Osteocyte (in vitro differentiated cells): Measurements from ENCODE around the gene PLA2G4A. TPM values are rescaled to one million over a fixed set of nuclear protein-coding genes. Genes with fewer than 3 reads are reported as not detected.

Experiments used
- DNase-seq: peaks from one replicate; pipeline ENCODE4 v3.0.0; 2021; ENCODE audit warnings: mixed read lengths; ENCODE audit not compliant: unreplicated experiment; ENCODE audit errors: extremely low spot score
- H3K27ac Mint-ChIP-seq: one replicate; pipeline ENCODE4 v1.8.0; 2021; ENCODE audit warnings: mild to moderate bottlenecking, mixed read lengths; ENCODE audit not compliant: unreplicated experiment
- H3K27me3 Mint-ChIP-seq: one replicate; pipeline ENCODE4 v1.8.0; 2021; ENCODE audit warnings: mixed read lengths; ENCODE audit not compliant: unreplicated experiment
- H3K36me3 Mint-ChIP-seq: one replicate; pipeline ENCODE4 v1.8.0; 2021; ENCODE audit warnings: mixed read lengths; ENCODE audit not compliant: unreplicated experiment
- H3K4me1 Mint-ChIP-seq: one replicate; pipeline ENCODE4 v1.8.0; 2021; ENCODE audit warnings: mixed read lengths; ENCODE audit not compliant: unreplicated experiment
- H3K4me3 Mint-ChIP-seq: one replicate; pipeline ENCODE4 v1.8.0; 2021; ENCODE audit warnings: mild to moderate bottlenecking, moderate library complexity, mixed read lengths; ENCODE audit not compliant: unreplicated experiment
- H3K9me3 Mint-ChIP-seq: one replicate; pipeline ENCODE4 v1.8.0; 2021; ENCODE audit warnings: mixed read lengths; ENCODE audit not compliant: unreplicated experiment
- total RNA-seq: library from RNA; stranded (reverse); gene quantifications from 2 replicates; pipeline ENCODE4 v1.2.1, GENCODE V29; 2021
- TF ChIP-seq, protein P1 (sequence below): fragments of 200-600 bp; sonication (generic); IDR thresholded peaks from 2 replicates; pipeline ENCODE4 v1.5.0; 2021; ENCODE audit warnings: antibody characterized with exemption, mild to moderate bottlenecking, moderate library complexity

The PLA2G4A gene
- total RNA-seq, 1 donor from 2014 or later: 2.4 TPM

DNA sequence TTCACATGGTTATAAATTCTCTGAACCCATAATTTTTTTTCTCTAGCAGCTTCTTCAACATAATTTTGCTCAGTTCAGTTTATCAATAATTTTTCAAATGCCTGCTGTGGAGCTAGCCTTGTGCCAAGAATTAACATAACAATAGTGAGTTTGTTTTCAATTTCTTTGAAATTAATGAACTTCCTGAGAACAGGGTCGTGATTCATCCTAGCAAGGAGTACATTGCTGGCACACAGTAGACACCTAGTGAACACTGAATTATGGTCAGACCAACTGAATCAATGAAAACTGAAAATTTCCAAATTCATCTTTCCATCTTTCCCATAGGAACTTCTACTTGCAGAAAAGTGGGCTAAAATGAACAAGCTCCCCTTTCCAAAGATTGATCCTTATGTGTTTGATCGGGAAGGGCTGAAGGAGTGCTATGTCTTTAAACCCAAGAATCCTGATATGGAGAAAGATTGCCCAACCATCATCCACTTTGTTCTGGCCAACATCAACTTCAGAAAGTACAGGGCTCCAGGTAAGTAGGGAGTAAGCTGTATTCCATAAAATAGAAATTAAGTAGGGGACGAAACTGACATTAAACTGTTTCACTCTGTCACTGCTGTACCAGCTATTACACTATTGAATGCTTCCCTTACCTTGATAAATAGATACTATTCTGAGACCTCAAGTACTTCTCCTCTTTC lies 148.7 kb downstream of the PLA2G4A start:
- H3K4me3 Mint-ChIP-seq: no peak overlapping the region
- no peak for DNase-seq
- H3K9me3 Mint-ChIP-seq: no peaks in the 10 kb centered on the region
- no peaks in the 10 kb centered on the region for H3K36me3 Mint-ChIP-seq
- TF ChIP-seq, protein P1, sequence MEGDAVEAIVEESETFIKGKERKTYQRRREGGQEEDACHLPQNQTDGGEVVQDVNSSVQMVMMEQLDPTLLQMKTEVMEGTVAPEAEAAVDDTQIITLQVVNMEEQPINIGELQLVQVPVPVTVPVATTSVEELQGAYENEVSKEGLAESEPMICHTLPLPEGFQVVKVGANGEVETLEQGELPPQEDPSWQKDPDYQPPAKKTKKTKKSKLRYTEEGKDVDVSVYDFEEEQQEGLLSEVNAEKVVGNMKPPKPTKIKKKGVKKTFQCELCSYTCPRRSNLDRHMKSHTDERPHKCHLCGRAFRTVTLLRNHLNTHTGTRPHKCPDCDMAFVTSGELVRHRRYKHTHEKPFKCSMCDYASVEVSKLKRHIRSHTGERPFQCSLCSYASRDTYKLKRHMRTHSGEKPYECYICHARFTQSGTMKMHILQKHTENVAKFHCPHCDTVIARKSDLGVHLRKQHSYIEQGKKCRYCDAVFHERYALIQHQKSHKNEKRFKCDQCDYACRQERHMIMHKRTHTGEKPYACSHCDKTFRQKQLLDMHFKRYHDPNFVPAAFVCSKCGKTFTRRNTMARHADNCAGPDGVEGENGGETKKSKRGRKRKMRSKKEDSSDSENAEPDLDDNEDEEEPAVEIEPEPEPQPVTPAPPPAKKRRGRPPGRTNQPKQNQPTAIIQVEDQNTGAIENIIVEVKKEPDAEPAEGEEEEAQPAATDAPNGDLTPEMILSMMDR: no peak
- peaks cover 21% of the 10 kb centered on the region for H3K4me1 Mint-ChIP-seq
- no peak overlapping the region for H3K27ac Mint-ChIP-seq
- no peaks in the 10 kb centered on the region for H3K27me3 Mint-ChIP-seq

DNA sequence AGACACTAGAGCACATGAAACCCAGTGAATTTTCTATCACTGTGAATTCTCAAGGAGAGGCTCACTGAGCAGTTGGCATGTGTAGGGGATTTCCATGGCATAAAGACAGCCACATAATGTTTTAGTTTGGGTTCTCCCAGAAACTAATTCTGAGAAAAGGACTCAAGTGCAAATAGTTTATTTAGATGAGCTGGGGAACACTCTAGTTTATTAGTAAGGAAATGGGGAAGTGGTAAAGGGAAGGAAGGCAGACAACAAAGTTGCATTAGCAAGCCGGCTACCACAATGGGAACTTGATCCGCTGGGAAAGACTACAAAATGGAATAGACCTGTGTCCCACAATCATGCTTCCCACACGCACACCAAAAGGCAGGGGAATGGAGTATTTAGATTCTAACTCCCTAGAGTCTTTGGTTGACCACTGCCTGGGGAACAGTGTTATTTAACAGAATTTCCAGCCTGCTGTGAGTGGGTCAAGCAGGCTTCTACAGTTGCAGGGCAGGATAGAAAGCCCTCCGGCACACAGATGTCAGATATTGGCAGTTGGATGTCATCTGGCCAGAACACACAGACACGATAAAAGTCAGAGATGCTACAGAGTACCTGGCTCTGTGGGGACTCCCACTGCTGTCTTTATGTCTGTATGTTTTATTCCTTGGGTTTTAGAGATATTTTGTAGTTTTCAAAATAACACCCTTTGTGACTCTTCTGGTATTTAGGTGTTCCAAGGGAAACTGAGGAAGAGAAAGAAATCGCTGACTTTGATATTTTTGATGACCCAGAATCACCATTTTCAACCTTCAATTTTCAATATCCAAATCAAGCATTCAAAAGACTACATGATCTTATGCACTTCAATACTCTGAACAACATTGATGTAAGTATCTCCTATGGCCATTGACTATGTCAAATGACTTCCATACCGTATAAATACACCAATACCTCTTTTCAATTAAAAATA lies 150.1 kb downstream of the PLA2G4A start:
- peaks cover 21% of the 10 kb centered on the region for H3K4me1 Mint-ChIP-seq
- no peaks in the 10 kb centered on the region for H3K27me3 Mint-ChIP-seq
- no peaks in the 10 kb centered on the region for H3K36me3 Mint-ChIP-seq
- H3K27ac Mint-ChIP-seq: no peak overlapping the region
- H3K9me3 Mint-ChIP-seq: no peaks in the 10 kb centered on the region
- TF ChIP-seq, protein P1: no peak
- H3K4me3 Mint-ChIP-seq: no peak overlapping the region
- DNase-seq: no peak

DNA sequence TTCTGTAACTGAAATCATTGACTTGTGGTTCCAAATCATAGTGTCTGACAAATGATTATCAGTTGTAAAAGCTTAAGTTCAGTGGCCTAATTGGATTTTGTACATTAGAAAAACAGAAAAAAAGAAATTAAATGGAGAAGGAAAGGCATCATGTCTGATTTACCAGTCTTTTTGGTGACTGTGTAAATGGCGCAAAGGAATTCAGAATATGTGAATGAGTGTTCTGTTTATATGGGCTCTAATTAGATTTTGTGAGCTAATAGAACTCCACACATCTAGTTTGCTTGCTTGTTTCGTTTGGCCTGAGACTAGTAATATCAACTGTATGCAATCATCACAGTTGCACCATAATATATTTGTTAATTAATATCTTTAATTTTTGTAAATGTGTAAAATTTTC lies 151.7 kb downstream of the PLA2G4A start:
- Mint-ChIP-seq H3K27ac (no peak overlapping the region), H3K36me3 (no peaks in the 10 kb centered on the region), H3K4me3 (no peak overlapping the region), H3K9me3 (no peaks in the 10 kb centered on the region), H3K27me3 (no peaks in the 10 kb centered on the region), H3K4me1 (peaks cover 8% of the 10 kb centered on the region)
- no peak for DNase-seq
- TF ChIP-seq, protein P1: no peak

DNA sequence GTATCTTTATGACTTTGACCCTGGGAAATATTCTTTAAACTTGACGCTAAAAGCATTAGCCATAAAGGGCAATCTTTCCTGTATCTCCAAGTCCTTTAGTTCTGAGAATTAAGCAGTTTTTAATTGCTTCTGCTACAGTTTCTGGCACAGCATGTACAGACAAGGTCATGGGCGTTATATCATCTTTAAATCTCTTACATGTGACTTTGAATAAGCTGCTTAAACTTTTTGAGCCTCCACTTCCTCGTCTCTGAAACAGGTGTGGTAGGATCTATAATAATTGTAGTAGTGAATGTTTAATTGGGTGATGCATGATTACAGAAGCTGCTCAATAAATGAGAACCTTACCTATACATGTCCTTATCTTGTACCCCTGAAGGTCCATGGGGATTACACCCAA lies 153.4 kb downstream of the PLA2G4A start:
- Mint-ChIP-seq H3K27me3 (peaks cover 3% of the 10 kb centered on the region), H3K4me3 (no peak overlapping the region), H3K27ac (no peak overlapping the region), H3K36me3 (no peaks in the 10 kb centered on the region), H3K4me1 (peaks cover 5% of the 10 kb centered on the region), H3K9me3 (no peaks in the 10 kb centered on the region)
- TF ChIP-seq, protein P1: no peak
- DNase-seq: no peak

DNA sequence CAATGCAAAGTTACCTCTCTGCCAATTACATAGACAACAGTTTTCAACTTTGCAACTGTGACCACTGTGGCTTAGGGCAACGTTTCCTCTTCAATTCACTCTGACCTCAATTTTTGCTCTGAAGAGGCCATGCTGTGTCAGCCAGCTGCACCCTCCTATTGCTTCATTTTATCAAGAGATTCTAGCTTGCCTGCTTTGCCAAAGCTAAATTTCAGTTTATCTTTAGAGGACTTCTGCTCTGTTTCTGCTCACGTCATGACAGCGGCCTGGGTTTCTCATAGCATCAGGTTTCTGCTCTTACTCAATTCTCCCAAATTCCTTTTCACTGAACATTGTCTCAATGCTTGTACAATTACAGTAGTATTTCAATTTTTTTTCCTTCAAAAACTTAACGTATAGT lies 154.6 kb downstream of the PLA2G4A start:
- H3K4me1 Mint-ChIP-seq: peaks cover 5% of the 10 kb centered on the region
- H3K9me3 Mint-ChIP-seq: no peaks in the 10 kb centered on the region
- H3K27me3 Mint-ChIP-seq: peaks cover 3% of the 10 kb centered on the region
- H3K4me3 Mint-ChIP-seq: no peak overlapping the region
- H3K27ac Mint-ChIP-seq: no peak overlapping the region
- TF ChIP-seq, protein P1: no peak
- H3K36me3 Mint-ChIP-seq: no peaks in the 10 kb centered on the region
- DNase-seq: no peak
